Panc1 (cell line): ENCODE results near the gene ADAMTSL3.

Experiments used
- POLR2AphosphoS5 ChIP-seq: IDR thresholded peaks from 2 replicates; pipeline ENCODE4 v1.6.1; 2012; ENCODE audit warnings: mild to moderate bottlenecking, low read depth, low read length, moderate library complexity
- TCF7L2 ChIP-seq: IDR thresholded peaks from 2 replicates; pipeline ENCODE4 v1.6.1; 2011; ENCODE audit warnings: mild to moderate bottlenecking, low read depth, low read length, inconsistent platforms
- TF ChIP-seq, protein P1 (sequence below): fragments of 450-650 bp; IDR thresholded peaks from 2 replicates; pipeline ENCODE4 v1.5.1; 2017; ENCODE audit warnings: mild to moderate bottlenecking

DNA sequence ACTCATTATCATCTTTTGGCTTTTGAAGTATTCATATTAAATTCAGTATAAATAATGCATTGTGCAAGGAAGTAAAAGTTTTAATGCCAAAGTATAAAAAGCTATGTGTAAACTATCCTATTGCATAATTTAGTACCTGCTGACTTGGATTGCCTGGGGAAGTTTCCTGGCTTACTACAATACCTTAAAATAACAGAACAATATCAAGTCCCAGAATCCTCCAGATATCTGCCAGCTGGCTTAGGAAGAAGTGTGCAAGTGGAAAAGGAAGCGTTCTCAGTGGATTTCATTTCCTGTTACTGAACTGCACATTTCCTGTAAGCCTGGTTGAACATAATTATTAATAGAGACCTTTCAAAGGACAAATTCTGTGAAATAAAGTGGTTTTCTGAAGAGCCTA is 236.7 kb downstream of the ADAMTSL3 start:
- TF ChIP-seq, protein P1, sequence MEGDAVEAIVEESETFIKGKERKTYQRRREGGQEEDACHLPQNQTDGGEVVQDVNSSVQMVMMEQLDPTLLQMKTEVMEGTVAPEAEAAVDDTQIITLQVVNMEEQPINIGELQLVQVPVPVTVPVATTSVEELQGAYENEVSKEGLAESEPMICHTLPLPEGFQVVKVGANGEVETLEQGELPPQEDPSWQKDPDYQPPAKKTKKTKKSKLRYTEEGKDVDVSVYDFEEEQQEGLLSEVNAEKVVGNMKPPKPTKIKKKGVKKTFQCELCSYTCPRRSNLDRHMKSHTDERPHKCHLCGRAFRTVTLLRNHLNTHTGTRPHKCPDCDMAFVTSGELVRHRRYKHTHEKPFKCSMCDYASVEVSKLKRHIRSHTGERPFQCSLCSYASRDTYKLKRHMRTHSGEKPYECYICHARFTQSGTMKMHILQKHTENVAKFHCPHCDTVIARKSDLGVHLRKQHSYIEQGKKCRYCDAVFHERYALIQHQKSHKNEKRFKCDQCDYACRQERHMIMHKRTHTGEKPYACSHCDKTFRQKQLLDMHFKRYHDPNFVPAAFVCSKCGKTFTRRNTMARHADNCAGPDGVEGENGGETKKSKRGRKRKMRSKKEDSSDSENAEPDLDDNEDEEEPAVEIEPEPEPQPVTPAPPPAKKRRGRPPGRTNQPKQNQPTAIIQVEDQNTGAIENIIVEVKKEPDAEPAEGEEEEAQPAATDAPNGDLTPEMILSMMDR, result no peak
- no peak for TF ChIP-seq POLR2AphosphoS5
- no peak for TF ChIP-seq TCF7L2
